GM18868 (cell line): ENCODE data around the gene MYCL.
"Not testable (repeated sequence)": the region's sequence is repeated elsewhere in the genome, so short reads cannot be mapped to it uniquely, and the experiment has no call there.

Source experiments
- ATAC-seq: cut with Tn5 transposase; IDR thresholded peaks from one replicate; pipeline ENCODE4 v1.9.1; 2021; ENCODE audit warnings: mild to moderate bottlenecking, moderate library complexity; ENCODE audit not compliant: unreplicated experiment

Gene MYCL

DNA sequence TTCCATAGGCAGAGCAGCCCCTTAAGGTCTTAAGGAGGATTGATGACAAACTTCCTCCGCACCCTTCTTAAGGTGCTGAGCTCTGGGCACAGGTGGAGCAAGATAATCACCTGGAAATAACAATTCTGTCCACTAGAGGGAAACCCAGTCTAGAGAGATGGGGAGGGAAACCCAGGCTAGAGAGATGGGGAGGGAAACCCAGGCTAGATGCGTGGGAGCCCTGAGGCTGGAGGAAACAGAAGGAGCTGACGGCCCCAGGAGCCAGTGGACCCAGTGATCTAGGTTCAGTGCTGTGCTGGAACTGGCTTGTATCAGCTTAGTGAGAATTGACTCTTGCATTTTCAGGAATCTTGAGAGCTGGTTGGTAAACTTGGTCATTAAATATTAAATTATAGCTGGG lies 17.8 kb upstream of the MYCL start:
- ATAC-seq, result peak; percentile 60

DNA sequence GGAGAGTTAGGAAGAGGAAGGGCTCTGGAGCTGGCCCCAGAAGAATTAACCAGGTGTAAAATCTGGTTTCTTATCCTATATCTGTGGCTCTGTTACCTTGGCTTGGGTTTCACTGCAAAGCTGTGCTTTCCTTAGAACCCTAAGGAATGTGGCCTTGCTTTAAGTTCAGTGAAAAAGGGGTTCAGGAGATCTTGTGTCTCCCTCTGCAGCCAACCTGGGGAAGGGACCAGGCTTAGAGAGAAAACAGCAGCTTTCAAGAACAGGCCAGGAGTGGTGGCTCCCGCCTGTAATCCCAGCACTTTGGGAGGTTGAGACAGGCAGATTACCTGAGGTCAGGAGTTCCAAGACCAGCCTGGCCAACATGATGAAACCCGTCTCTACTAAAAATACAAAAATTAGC lies 16.1 kb upstream of the MYCL start:
- ATAC-seq, result no peak

DNA sequence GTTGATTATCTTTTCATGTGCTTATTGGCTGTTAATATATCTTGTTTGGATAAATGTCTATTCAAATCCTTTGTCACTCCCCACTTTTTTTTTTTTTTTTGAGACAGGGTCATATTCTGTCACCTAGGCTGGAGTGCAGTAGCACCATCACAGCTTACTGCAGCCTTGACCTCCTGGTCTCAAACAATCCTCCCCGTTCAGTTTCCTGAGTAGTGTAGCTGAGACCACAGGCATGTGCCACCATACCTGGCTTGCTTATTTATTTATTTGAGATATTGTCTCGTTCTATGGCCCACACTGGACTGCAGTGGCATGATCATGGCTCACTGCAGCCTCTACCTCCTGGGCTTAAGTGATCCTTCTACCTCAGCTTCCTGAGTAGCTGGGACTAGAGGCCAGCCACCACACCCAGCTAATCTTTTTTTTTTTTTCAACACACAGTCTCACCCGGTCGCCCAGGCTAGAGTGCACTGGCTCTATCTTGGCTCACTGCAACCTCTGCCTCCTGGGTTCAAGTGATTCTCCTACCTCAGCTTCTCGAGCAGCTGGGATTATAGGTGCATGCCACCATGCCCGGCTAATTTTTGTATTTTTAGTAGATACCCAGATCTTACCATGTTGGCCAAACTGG lies 13.9 kb upstream of the MYCL start:
- no peak for ATAC-seq

DNA sequence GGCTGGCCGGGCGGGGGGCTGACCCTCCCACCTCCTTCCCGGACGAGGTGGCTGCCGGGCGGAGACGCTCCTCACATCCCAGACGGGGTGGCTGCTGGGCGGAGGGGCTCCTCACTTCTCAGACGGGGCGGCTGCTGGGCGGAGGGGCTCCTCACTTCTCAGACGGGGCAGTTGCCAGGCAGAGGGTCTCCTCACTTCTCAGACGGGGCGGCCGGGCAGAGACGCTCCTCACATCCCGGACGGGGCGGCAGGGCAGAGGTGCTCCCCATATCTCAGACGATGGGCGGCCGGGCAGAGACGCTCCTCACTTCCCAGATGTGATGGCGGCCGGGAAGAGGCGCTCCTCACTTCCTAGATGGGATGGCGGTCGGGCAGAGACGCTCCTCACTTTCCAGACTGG lies 11.4 kb upstream of the MYCL start:
- not testable (repeated sequence) for ATAC-seq

DNA sequence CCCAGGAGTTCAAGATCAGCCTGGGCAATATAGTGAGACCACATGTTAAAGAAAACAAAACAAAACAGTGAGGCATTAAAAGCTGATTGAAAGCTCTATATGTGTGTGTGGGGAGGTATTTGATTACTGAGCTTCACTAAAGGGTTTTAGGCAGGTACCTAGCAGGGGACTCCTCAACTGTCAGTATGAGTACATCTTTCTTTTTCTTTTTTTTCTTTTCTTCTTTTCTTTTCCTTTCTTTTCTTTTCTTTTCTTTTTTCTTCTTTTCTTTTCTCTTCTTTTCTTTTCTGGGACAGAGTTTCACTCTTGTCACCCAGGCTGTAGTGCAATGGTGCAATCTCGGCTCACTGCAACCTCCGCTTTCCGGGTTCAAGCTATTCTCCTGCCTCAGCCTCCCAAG lies 8.5 kb upstream of the MYCL start:
- ATAC-seq, result no peak

DNA sequence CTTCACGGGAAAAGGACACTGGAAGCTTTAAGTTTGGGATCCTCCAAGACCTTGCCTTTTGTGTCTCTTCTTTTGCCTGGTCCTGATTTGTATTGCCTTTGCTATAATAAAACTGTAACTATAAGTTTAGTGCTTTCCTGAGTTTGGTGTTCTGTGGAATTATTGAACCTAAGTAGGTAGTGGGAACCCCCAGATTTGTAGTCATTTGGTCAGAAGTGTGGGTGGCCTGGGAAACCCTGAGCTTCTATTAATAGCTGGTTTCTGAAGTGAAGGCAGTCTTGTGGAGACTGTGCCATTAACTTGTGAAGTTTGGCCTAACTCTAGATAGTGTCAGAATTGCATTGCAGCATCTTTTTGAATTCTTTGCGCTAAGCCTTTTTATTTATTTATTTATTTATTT lies 6.8 kb upstream of the MYCL start:
- peak; percentile 42 for ATAC-seq

DNA sequence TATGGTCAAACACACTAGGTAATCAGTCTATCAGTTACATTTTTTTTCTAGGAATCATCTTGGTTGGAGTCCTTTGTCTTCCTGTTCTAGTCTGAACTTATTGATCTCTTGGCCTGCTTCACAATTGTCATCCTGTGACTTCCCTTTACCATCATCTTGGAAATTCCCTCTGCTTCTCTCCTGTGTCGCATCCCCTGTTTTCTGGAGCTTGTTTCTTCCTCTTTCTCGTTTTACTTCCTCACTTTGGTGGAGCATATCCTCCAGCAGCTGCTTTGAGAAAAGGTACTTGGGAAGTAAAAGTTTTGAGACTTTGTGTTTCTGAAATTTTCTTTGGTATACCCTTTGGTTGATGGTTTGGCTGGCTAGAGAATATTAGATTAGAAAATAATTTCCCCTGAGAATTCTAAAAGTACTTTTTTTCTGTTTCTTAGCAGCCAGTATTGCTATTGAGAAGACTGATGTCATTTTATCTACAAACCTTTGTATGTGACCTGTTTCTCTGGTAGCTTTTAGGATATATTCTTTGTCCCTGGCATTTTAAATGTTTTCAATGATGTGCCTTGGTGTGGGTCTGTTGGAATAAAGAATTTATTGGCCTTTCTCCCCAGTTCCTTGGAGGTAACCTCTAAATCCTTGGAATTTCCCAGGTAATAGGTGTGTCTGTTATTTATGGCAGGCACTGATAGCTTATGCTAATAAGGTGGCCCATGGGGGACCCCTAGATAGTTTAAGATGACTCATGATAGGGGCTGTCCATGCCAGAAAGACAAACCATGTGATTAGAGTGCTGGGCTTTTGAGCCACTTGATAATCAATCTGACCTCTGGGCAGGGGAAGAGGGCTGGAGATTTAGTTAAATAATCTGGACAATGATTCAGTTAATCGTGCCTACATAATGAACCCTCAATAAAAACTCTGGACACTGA lies 6.1 kb upstream of the MYCL start:
- no peak for ATAC-seq

DNA sequence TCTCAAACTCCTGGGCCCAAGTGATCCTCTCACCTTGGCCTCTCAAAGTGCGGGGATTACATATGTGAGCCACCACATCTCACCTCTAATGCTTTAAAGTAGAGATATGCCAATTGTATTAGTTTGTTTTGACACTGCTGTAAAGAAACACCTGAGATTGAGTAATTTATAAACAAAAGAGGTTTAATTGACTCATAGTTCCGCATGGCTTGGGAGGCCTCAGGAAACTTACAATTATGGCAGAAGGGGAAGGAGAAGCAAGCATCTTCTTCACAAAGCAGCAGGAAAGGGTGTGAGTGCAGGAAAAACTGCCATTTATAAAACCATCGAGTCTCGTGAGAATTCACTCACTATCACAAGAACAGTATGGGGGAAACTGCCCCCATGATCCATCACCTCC lies 3.5 kb upstream of the MYCL start:
- ATAC-seq, result no peak

DNA sequence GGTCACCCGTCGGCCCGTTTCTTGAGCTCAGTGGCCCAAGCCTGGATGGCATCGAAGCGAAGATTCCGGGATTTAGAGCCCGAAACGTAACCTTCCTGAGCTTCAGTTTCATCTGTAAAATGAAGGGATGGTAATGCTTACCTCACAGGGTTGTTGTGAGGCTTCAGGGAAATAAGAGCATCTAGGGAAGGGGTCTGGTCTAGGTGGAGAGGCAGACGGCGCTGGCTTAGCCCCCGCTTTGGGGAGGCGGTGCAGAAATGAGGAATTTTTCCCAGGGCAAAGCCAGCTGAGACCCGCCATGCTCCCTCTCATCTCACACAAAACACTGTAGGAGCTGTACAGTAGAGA lies 717 bp upstream of the MYCL start:
- peak; percentile 4 for ATAC-seq

DNA sequence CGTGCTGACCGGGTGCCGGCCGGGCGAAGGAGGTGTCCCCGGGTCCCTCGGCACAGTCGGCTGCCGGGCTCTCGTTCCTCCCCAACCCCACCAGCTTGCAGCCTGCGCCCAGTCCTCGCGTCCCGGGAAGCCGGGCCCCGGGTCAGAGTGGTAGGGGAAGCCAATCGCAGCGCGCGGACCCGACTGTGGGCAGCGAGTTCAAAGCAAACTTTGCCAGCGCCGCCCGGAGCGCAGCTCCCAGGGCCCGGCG lies 328 bp downstream of the MYCL start:
- no peak for ATAC-seq

DNA sequence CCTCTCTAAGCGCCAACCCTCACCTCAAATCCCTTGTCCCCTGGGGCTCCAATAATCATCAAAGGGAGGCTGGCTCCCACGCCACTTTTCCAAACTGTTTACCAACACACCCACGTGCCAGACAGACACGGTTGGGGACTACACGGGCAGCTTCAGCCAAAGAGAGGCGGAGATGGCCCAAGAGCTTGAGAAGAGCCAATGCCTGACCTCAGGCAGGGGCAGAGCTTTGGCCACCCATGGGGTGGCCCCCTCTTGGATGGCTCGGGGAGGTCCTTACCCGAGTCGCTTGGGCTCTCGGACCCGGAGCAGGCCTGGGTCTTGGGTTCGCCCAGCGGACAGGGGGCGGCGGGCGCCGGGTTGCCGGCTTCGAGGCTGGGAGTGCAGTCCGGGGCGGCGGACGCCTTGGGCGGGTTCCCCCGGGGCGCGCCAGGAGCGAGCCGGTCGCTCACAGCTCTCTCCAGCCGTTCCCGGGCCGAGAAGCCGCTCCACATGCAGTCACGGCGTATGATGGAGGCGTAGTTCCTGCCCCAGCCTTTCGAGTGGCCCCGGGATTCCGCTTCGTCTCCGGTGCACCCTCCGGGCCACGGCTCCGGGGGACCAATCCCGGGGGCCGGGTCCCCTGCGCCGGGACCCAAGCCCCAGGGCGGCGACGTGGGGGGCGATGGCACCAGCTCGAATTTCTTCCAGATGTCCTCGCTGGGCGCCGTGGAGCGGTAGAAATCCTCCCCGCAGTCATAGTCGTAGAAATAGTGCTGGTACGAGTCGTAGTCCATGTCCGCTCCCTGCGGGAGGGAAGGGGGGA lies 854 bp downstream of the MYCL start:
- no peak for ATAC-seq

DNA sequence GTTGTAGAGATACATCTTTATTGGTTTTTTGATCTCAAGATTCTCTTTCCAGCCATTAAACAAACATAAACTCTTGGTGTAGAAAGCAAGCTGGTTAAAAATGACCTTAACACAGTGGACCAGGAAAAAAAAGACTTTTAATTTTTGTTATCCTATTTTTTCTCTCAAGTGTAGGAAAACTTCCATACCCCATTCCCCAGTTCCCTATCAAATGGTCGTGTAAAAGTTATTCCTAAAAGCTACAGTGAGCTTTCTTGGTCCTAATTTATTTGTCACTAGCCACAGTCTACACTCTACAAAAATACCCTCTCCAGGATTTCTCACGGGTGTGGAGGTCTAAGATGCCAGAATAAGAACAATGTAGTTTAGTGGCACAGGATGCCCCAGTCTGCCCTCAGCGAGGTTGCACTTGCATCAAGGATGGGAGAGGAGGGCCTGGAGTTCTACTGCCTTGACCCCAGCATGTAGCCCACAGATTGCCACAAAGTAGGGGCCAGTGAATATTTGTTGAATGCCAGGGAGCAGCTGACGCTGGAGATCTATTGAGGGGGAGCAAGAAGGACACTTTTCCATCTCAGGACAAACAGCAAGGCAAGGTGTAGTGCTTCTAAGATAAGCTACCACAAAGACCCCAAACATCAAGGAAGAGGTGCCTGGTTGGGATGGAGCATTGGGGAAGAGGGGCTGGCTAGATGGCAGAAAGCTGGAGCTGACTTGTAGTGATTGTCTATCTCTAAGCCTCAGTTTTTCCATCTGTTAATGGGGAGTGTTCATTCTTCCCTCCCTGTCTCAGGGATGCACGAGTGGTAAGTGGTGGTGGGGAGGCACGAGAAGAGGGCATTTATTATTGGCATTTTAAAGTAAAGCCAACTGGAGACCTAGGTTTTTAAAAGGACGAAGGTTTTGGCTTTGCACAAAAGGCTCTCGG lies 1.8 kb downstream of the MYCL start:
- no peak for ATAC-seq

DNA sequence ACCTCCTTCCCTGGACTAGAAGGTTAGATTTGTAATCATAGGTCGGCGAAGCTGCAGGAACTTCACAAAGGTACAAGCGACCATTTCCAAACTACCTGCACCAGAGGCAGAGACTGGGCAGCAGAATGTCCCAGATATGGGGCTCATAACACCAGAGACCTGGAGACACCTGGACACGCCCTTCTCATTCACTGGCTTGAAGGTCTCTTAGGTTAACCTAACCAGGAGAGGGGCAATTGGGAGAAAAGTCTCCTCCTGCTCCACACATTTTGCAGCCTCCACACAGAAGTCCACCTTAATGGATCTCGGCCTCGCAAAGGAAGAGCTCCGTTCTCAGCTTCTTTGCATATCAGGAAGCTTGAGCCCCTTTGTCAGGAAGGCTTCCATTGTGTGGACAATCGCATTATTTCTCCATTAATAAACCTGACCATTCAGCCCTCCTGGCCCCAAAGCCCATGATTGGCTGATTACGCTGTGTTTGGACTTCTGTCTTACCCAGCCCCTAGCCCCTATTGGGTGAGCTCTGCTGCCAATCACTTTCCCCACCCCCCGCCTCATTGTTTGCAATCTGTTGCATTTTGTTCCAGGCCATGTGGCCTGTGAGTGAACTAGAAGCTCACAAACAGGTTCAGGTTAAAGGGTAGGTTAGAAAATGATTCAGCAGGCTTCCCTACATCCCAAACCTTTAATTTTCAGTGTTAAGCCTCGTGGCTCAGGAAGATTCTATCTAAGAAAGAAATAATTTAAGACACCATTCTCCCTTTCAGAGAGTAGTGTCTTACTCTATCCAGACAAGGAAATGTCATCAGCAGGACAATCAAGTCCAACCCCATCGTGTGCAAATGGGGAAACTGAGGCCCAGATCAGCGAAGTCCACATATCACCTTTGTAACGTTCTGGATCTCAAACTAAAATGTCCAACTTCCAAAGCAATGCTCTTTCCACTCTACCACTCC lies 2.8 kb downstream of the MYCL start:
- no peak for ATAC-seq

DNA sequence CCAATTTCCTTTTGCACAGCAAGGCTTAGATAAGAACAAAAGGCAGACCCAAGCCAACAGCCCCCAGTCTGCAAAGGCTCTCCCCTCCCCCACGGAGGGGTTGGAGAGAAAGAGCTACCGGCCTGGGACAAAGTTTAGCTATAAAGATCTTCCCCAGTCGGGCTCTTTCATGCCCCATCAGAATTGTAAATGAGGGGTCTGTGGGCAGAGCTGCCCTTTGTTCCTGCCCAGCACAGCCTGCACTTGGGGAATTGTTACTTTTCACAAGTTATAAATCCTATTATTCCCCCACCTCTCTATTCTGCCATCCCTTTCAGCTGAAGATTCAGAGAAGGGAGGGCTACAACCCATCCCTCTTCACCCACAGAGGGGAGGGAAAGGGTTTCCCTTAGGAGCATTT lies 3.5 kb downstream of the MYCL start:
- ATAC-seq, result no peak

DNA sequence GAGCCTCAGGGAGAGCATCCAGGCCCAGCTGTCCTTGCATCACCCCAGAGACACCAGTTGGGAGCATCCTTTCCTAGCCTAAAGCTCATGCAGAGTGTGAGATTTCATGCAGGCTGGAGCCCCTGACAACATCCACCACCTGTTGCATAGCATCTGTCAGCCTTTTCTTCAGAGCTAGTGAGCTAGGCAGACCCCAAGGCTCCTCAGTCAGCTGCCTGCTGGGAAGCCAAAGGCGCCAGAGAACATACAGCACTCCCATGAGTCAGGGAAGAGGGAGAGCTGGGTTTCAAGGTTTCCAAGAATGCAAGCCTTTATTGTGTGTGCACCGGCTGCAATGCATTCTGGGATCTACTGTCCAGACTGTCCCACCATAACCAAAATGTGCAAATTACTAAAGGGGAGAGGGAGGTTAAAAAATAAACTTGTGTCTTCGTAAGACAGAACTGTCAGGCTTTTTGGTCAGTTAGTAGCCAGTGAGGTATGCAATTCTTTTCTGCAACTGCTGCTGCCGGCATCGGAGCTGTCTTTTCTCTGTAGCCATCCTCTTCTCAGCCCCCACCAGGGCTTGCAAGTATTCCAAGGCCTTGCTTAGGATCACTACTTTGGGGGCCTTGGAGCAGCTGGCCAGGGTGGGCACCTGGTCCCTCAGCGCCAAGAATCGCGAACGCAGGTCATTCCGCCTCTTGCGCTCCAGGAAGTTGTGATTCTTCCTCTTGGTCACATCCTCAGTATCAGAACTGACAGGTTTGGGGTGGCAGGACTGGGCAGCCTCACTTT lies 4.6 kb downstream of the MYCL start:
- no peak for ATAC-seq

DNA sequence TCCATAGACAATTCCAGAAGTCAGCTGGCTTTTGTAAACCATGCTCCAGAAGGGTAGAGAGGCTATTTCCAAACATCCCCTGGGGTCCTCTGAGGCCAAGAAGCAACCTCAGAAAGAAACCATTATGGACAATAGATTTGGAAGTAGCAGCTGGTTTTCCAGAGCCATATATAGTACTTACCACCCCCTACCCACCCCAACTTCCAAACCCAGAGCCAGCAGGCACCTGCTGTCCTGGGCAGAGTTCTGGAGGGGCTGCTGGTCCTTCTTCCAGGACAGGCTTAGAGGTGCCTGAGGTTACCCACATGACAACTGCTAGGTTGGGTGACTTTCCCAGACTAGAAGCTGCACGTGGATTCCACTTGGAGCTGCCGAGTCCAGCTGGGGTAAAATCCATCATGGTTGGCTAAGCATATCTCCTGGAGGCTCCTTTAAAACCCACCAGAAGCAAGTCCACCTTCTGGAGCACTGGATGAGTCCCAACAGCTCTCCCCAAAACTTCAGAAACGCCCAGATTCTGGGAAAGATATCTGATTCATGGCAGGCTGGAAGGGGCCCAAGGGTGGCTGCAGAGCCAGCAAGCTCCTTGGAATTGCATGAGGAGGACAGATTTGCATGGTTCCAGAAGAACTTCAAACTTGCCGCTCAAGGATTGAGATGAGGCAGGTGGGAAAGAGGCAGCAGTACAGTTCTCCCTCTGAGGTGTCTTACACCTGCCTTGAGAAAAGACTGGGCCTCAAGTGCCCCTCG lies 5.8 kb downstream of the MYCL start:
- ATAC-seq, result no peak

DNA sequence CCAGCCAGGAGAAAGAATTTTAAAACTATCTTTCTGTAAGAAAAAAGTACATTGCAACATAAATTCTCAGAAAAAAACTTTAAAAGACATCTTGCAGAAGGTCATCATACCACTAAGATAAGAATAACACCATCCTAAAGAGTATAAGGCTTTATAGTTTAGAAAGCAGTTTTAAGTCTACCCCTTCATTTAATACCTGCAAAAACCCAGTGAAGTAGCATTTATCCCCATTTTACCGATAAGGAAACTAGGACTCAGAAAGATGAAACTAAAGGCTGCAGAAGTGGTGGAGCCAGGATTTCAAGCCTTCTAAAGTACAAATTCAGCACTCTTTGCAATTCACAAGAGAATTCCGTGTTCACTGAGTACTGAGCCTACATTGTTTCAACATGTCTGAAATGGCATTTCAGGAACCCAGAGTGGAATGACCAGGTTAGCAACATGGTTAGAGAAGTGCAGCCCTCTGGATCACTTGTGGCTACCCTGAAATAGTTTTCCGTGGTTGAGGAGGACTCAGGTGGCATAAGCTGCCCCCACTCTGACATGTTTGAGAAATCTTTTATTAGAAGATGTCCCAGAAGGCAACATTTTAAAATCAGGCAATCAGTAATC lies 6.7 kb downstream of the MYCL start:
- no peak for ATAC-seq
